ACC112 (cell line): ENCODE measurements around the gene TMSB4X.
A peak's percentile ranks its signal among the peaks of the same experiment; 100 is the strongest.

ENCODE experiments used
- H2AFZ ChIP-seq: fragments of 200-600 bp; sonication (generic); one replicate; pipeline ENCODE4 v1.6.0; 2017; ENCODE audit warnings: antibody characterized with exemption, low read length; ENCODE audit not compliant: unreplicated experiment
- H3K27ac ChIP-seq: fragments of 200-600 bp; sonication (generic); 2 replicates; pipeline ENCODE4 v1.5.1; 2014; ENCODE audit warnings: low read depth, mild to moderate bottlenecking, antibody characterized with exemption, low read length, moderate library complexity
- H3K27me3 ChIP-seq: fragments of 200-600 bp; sonication (generic); 2 replicates; pipeline ENCODE4 v1.6.1; 2014; ENCODE audit warnings: mild to moderate bottlenecking, antibody characterized with exemption, low read length, moderate library complexity, mixed read lengths; ENCODE audit not compliant: insufficient read depth
- H3K36me3 ChIP-seq: fragments of 200-600 bp; sonication (generic); 2 replicates; pipeline ENCODE4 v1.6.1; 2016; ENCODE audit warnings: mild to moderate bottlenecking, antibody characterized with exemption, low read length, moderate library complexity, mixed read lengths; ENCODE audit not compliant: insufficient read depth
- H3K4me1 ChIP-seq: fragments of 200-600 bp; sonication (generic); one replicate; pipeline ENCODE4 v1.6.1; 2016; ENCODE audit warnings: low read length, mixed read lengths; ENCODE audit not compliant: insufficient read depth, unreplicated experiment, control insufficient read depth
- H3K4me3 ChIP-seq: fragments of 200-600 bp; sonication (generic); 2 replicates; pipeline ENCODE4 v1.5.1; 2014; ENCODE audit warnings: mild to moderate bottlenecking, low read depth, low read length
- H3K79me2 ChIP-seq: fragments of 200-600 bp; sonication (generic); one replicate; pipeline ENCODE4 v1.6.0; 2016; ENCODE audit warnings: low read length; ENCODE audit not compliant: control insufficient read depth, unreplicated experiment, insufficient read depth

TMSB4X gene

GRCh38 chrX:12946838-12947544, 27.9 kb upstream of the TMSB4X start:
- H3K4me3 ChIP-seq: no peak overlapping the region
- H3K4me1 ChIP-seq: peaks cover 38% of the 10 kb centered on the region
- H3K27ac ChIP-seq: peak overlapping the region; percentile 72
- H3K27me3 ChIP-seq: no peaks in the 10 kb centered on the region
- peak overlapping the region; percentile 100 for H2AFZ ChIP-seq
- H3K79me2 ChIP-seq: no peaks in the 10 kb centered on the region
- H3K36me3 ChIP-seq: no peaks in the 10 kb centered on the region

- Histone ChIP-seq H3K4me3 (no peak overlapping the region), H3K27me3 (no peaks in the 10 kb centered on the region), H3K79me2 (no peaks in the 10 kb centered on the region), H3K36me3 (no peaks in the 10 kb centered on the region), H3K27ac (peak overlapping the region; percentile 72), H3K4me1 (peaks cover 38% of the 10 kb centered on the region), H2AFZ (peak overlapping the region; percentile 100)
These were observed 27.2 kb upstream of the TMSB4X start for GRCh38 chrX:12947545-12948235.

GRCh38 chrX:12948495-12948894, 26.4 kb upstream of the TMSB4X start:
- Histone ChIP-seq H3K36me3 (no peaks in the 10 kb centered on the region), H2AFZ (no peak overlapping the region), H3K27me3 (no peaks in the 10 kb centered on the region), H3K79me2 (no peaks in the 10 kb centered on the region), H3K4me1 (peaks cover 38% of the 10 kb centered on the region), H3K27ac (no peak overlapping the region), H3K4me3 (no peak overlapping the region)

- Histone ChIP-seq H3K36me3 (no peaks in the 10 kb centered on the region), H3K27me3 (no peaks in the 10 kb centered on the region), H2AFZ (peak overlapping the region; percentile 81), H3K27ac (peak overlapping the region; percentile 90), H3K4me1 (peaks cover 38% of the 10 kb centered on the region), H3K4me3 (peak overlapping the region; percentile 42; the same call in 1 of the 2 replicates), H3K79me2 (no peaks in the 10 kb centered on the region)
These were observed 25.5 kb upstream of the TMSB4X start for GRCh38 chrX:12949205-12949926.

- Histone ChIP-seq H2AFZ (peak overlapping the region; percentile 81), H3K27me3 (no peaks in the 10 kb centered on the region), H3K36me3 (no peaks in the 10 kb centered on the region), H3K4me3 (peak overlapping the region; percentile 42; the same call in 1 of the 2 replicates), H3K4me1 (peaks cover 38% of the 10 kb centered on the region), H3K27ac (peak overlapping the region; percentile 90), H3K79me2 (no peaks in the 10 kb centered on the region)
These were observed 24.8 kb upstream of the TMSB4X start for GRCh38 chrX:12949927-12950656.

- Histone ChIP-seq H3K36me3 (no peaks in the 10 kb centered on the region), H3K4me1 (peaks cover 44% of the 10 kb centered on the region), H3K27ac (peak overlapping the region; percentile 90; the same call in 1 of the 2 replicates), H2AFZ (peak overlapping the region; percentile 23), H3K27me3 (no peaks in the 10 kb centered on the region), H3K79me2 (no peaks in the 10 kb centered on the region), H3K4me3 (no peak overlapping the region)
These were observed 23.9 kb upstream of the TMSB4X start for GRCh38 chrX:12950851-12951594.

GRCh38 chrX:12951595-12951975, 23.3 kb upstream of the TMSB4X start:
- peaks cover 46% of the 10 kb centered on the region for H3K4me1 ChIP-seq
- H3K27me3 ChIP-seq: no peaks in the 10 kb centered on the region
- H3K79me2 ChIP-seq: no peaks in the 10 kb centered on the region
- no peak overlapping the region for H3K4me3 ChIP-seq
- H2AFZ ChIP-seq: peak overlapping the region; percentile 6
- H3K27ac ChIP-seq: no peak overlapping the region
- no peaks in the 10 kb centered on the region for H3K36me3 ChIP-seq

- no peak overlapping the region for H3K4me3 ChIP-seq
- H3K27ac ChIP-seq: no peak overlapping the region
- H3K79me2 ChIP-seq: no peaks in the 10 kb centered on the region
- H3K36me3 ChIP-seq: no peaks in the 10 kb centered on the region
- peaks cover 42% of the 10 kb centered on the region for H3K4me1 ChIP-seq
- no peaks in the 10 kb centered on the region for H3K27me3 ChIP-seq
- H2AFZ ChIP-seq: no peak overlapping the region
These were observed 21.5 kb upstream of the TMSB4X start for GRCh38 chrX:12953420-12953819.

GRCh38 chrX:12954376-12954775, 20.5 kb upstream of the TMSB4X start:
- Histone ChIP-seq H3K4me3 (no peak overlapping the region), H3K36me3 (no peaks in the 10 kb centered on the region), H2AFZ (no peak overlapping the region), H3K27me3 (no peaks in the 10 kb centered on the region), H3K4me1 (peaks cover 37% of the 10 kb centered on the region), H3K27ac (no peak overlapping the region), H3K79me2 (no peaks in the 10 kb centered on the region)

GRCh38 chrX:12954981-12955380, 19.9 kb upstream of the TMSB4X start:
- H3K36me3 ChIP-seq: no peaks in the 10 kb centered on the region
- no peaks in the 10 kb centered on the region for H3K79me2 ChIP-seq
- H3K4me3 ChIP-seq: no peak overlapping the region
- H3K27ac ChIP-seq: no peak overlapping the region
- peaks cover 31% of the 10 kb centered on the region for H3K4me1 ChIP-seq
- no peak overlapping the region for H2AFZ ChIP-seq
- no peaks in the 10 kb centered on the region for H3K27me3 ChIP-seq
